NCI-H146 treated with DMSO at 0.1 percent for 48 hours (cell line): ENCODE data around the gene GLG1.
"Not testable (repeated sequence)": the region's sequence is repeated elsewhere in the genome, so short reads cannot be mapped to it uniquely, and the experiment has no call there.

Experiments used
- DNase-seq: peaks from one replicate; lab custom pipeline; 2025; ENCODE audit not compliant: unreplicated experiment; lab: John Stamatoyannopoulos, UW

Gene GLG1

GRCh38 chr16:74606521-74607309, at the start of gene GLG1:
Gene GLG1 (minus strand): TSS chr16:74607114. CDS start chr16:74607094, 20 bp downstream.
- DNase-seq, result peak; percentile 71

- no peak for DNase-seq
Observed at GRCh38 chr16:74654536-74655050, 47.7 kb upstream of the GLG1 start.

- DNase-seq, result not testable (repeated sequence)
Observed at GRCh38 chr16:74652883-74653282, 46.0 kb upstream of the GLG1 start.

- no peak for DNase-seq
Observed at GRCh38 chr16:74652249-74652648, 45.3 kb upstream of the GLG1 start.

GRCh38 chr16:74651841-74652240, 44.9 kb upstream of the GLG1 start:
- DNase-seq, result no peak

- DNase-seq, result no peak
Observed at GRCh38 chr16:74650966-74651567, 44.2 kb upstream of the GLG1 start.

- DNase-seq, result no peak
Observed at GRCh38 chr16:74649839-74650504, 43.1 kb upstream of the GLG1 start.

GRCh38 chr16:74641969-74642368, 35.1 kb upstream of the GLG1 start:
- no peak for DNase-seq

GRCh38 chr16:74637742-74638453, 31.0 kb upstream of the GLG1 start:
- DNase-seq, result no peak

- DNase-seq, result no peak
Observed at GRCh38 chr16:74635303-74635702, 28.4 kb upstream of the GLG1 start.

GRCh38 chr16:74633686-74634085, 26.8 kb upstream of the GLG1 start:
- DNase-seq, result no peak

- no peak for DNase-seq
Observed at GRCh38 chr16:74627506-74628220, 20.7 kb upstream of the GLG1 start.

GRCh38 chr16:74626741-74627416, 20.0 kb upstream of the GLG1 start:
- DNase-seq, result no peak

- DNase-seq, result no peak
Observed at GRCh38 chr16:74625500-74626350, 18.8 kb upstream of the GLG1 start.

GRCh38 chr16:74623839-74624235, 16.9 kb upstream of the GLG1 start:
- no peak for DNase-seq

GRCh38 chr16:74623214-74623838, 16.4 kb upstream of the GLG1 start:
- peak; percentile 0 for DNase-seq

GRCh38 chr16:74622005-74622404, 15.1 kb upstream of the GLG1 start:
- DNase-seq, result no peak

- no peak for DNase-seq
Observed at GRCh38 chr16:74617206-74617788, 10.4 kb upstream of the GLG1 start.
